ENCODE measurements around the gene RAD52.
A peak's percentile ranks its signal among the peaks of the same experiment; 100 is the strongest.

Gene RAD52

GRCh38 chr12:913919-914698 lies 35.4 kb downstream of the RAD52 start:
- peak; percentile 3 for DNase-seq (ENCODE audit: low read depth)

DNA sequence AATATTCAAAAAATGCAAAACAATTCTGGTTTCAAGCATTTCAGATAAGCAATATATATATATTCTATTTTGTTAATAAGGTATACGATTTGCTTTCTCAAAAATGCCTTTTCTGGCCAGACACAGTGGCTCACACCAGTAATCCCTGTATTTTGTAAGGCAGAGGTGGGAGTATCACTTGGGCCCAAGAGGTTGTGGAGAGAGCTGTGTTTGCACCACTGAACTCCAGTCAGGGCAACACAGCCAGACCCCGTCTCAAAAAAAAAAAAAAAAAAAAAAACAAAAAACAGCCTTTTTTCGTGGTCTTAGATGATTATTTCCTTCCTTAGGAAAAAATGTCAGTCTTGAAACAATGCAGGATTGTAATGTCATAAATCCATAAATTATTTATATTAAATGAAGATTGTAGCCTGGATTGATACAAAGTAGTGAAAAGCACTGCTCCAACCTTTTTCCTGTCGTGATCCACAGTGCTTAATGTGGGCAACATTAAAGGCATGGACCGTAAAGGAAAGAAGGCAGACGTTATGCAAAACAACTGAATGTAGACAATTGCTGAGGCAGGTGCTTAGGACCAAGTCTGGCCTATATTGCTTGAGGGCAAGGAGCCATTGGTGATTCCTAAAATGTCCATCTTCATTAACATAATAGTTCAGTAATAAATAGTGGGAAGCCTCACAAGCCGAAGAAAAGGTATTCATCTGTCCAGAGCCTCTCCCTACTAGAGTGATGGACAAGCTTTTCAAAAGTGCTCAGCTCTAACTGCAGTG lies 36.8 kb downstream of the RAD52 start:
- no peak for DNase-seq (ENCODE audit: low read depth)

- DNase-seq (ENCODE audit: low read depth), result no peak
Observed at GRCh38 chr12:911191-911826, 38.2 kb downstream of the RAD52 start.

DNA sequence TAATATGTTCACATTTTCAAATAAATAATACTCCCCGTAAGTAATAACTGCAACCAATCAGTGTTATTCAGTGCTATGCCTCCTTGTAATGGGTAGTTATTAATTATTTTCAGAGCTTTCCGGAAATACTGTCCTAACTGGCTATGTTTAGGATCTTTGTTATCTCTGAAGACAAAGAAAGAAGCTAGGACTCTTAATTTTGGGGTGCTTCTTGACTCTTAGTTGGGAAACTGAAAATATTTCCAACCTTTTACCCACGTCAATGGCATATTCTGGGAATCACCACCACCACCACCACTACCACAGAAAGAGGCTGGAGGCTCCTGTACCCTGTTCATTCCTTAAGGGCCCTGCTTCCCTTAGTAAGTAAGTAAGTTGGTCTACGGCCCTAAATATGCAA lies 39.1 kb downstream of the RAD52 start:
- DNase-seq (ENCODE audit: low read depth), result no peak

DNA sequence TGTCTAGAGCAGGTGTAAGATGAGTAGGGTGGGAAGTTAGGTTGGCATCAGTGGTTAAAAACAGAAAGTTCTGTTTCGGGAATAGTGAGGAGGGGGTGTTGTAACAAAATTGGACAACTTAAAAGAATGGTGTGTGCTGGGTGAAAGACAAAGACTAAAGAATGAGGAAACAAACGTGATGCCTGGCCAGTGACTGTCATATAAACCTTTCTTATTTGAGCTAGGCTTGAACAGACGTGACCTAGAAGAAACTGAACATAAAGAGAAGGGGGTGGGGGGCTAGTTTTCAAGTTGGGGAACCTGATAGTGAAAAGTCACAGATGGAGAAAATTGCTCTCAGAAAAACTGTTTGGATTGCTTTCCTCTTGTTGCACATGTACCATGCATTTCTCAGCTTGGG lies 39.6 kb downstream of the RAD52 start:
- DNase-seq (ENCODE audit: low read depth), result no peak

DNA sequence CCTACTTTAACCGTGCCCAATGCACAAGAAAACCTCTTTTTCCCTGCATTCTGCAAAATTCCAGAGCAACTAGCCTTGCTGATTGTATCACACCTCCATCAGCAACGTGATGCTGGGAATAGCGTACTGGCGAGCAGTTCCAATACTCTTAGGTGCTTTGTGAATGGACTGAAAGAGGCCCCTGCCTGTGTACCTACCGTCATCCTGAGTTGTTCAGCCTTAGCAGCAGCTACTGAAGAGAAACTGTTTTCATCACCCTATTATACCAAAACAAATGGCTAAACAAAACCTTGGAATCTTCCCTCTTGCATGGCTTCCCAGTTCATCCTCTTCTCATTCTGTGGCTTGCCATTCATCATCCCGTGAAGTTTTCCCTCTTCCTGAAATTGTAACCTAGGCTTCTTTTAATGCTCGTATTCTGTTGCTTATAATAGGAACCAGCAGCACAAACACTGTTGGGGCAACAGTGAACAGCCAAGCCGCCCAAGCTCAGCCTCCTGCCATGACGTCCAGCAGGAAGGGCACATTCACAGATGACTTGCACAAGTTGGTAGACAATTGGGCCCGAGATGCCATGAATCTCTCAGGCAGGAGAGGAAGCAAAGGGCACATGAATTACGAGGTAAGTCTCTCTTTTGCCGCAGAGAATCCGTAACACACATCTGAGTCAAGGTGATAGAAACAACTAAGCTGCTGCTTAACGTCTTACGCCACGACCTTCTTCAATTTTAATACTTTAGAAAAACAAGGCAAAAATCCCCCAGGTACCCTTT lies 41.9 kb downstream of the RAD52 start:
- DNase-seq (ENCODE audit: low read depth), result no peak

- no peak for DNase-seq (ENCODE audit: low read depth)
Observed at GRCh38 chr12:906062-906585, 43.4 kb downstream of the RAD52 start.

GRCh38 chr12:905261-906031 lies 44.0 kb downstream of the RAD52 start:
- no peak for DNase-seq (ENCODE audit: low read depth)

DNA sequence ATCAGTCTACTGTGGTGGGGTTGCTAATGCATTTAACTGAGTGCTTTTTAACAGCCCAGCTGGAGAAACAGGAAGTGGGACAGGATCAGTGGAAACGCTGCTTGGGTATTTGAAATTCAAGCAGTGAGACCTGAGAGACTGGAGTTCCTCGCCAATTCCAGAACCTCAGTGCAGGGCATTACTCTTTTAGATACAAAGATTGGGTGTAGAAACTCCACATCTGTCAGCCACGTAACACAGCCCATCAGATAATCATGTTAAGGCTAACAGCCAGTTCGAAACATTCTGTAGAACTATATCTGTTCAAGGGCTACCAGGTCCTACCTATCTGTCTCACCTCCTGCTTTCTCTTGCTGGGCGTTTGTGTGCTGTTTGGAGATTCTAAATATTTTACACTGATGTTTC lies 45.5 kb downstream of the RAD52 start:
- DNase-seq (ENCODE audit: low read depth), result no peak

DNA sequence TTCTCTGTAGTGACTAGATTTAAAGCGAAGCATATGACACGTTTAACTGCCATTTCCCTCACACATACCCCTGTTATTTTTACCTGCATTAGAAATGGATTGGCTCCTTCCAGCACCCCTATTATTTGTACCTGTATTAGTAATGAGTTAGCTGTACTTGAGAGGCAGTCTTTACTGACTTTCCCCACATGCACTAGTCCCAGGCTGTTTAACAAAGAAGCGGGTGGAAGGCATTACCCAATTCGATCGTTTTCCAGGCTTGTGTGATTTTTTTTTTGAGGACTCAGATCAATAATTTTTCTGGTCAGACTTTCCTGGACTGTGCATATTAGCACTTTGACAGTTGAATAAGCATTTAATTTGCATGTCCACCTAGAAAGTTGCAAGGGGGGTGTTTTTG lies 46.4 kb downstream of the RAD52 start:
- DNase-seq (ENCODE audit: low read depth), result no peak

DNA sequence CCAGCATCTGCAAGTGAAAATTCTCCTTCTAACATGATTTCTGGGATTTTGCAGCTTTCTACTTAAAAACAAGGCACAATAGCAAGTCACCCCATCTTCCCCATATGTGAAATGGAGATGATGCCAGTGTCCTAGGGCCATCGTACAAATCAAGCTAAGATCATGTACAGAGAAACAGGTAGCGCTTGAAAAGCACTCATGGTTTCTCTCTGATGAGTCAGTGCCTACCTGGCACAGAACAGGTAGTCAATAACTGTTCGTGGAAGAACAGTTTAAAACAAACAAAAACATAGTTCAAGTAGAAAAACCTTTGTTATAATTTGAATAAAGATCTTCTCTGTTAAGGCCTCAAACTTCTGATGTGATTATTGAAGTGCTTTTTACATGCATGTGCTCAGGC lies 46.9 kb downstream of the RAD52 start:
- no peak for DNase-seq (ENCODE audit: low read depth)

- no peak for DNase-seq (ENCODE audit: low read depth)
Observed at GRCh38 chr12:897386-897785, 52.1 kb downstream of the RAD52 start.

DNA sequence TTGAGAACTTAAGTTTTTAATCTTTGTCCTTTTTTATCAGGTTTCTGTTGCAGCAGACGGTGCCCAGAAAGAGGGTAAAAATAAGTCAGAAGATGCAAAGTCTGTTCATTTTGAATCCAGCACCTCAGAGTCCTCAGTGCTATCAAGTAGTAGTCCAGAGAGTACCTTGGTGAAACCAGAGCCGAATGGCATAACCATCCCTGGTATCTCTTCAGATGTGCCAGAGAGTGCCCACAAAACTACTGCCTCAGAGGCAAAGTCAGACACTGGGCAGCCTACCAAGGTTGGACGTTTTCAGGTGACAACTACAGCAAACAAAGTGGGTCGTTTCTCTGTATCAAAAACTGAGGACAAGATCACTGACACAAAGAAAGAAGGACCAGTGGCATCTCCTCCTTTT lies 53.5 kb downstream of the RAD52 start:
- no peak for DNase-seq (ENCODE audit: low read depth)

- DNase-seq (ENCODE audit: low read depth), result no peak
Observed at GRCh38 chr12:894226-894625, 55.3 kb downstream of the RAD52 start.

DNA sequence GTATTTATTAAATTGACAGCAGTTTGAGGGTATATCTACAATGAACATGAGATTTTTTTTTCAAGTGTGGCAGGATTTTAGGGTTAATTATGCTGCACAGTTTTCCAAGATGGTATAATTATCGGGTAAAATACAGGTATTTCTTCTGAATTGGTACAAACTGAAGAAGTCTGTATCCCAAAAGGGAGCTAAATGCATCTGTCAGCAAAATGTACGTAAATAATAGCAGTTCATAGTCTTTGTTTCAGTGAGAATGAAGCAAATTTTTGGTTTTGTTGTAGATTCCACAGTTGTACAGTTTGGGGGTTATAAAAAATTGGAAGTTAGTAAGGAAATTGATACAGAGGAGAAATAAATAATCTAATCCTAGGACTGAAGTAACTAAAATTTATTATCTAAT lies 63.3 kb downstream of the RAD52 start:
- no peak for DNase-seq (ENCODE audit: low read depth)

GRCh38 chr12:885701-886100 lies 63.8 kb downstream of the RAD52 start:
- DNase-seq (ENCODE audit: low read depth), result no peak

DNA sequence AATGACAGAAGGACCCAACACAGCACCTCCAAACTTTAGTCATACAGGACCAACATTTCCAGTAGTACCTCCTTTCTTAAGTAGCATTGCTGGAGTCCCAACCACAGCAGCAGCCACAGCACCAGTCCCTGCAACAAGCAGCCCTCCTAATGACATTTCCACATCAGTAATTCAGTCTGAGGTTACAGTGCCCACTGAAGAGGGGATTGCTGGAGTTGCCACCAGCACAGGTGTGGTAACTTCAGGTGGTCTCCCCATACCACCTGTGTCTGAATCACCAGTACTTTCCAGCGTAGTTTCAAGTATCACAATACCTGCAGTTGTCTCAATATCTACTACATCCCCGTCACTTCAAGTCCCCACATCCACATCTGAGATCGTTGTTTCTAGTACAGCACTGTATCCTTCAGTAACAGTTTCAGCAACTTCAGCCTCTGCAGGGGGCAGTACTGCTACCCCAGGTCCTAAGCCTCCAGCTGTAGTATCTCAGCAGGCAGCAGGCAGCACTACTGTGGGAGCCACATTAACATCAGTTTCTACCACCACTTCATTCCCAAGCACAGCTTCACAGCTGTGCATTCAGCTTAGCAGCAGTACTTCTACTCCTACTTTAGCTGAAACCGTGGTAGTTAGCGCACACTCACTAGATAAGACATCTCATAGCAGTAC lies 64.6 kb downstream of the RAD52 start:
- DNase-seq (ENCODE audit: low read depth), result no peak

DNA sequence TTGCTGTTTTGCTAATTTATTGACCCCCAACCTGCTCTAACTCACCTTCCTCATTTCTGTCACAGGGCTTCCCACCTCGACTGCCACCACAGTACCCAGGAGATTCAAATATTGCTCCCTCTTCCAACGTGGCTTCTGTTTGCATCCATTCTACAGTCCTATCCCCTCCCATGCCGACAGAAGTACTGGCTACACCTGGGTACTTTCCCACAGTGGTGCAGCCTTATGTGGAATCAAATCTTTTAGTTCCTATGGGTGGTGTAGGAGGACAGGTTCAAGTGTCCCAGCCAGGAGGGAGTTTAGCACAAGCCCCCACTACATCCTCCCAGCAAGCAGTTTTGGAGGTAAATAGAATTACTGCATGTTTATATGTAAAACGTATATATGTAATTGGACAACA lies 68.8 kb downstream of the RAD52 start:
- no peak for DNase-seq (ENCODE audit: low read depth)

DNA sequence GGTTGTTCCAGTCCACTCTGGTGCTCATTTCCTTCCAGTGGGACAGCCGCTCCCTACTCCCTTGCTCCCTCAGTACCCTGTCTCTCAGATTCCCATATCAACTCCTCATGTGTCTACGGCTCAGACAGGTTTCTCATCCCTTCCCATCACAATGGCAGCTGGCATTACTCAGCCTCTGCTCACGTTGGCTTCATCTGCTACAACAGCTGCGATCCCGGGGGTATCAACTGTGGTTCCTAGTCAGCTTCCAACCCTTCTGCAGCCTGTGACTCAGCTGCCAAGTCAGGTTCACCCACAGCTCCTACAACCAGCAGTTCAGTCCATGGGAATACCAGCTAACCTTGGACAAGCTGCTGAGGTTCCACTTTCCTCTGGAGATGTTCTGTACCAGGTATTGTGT lies 69.9 kb downstream of the RAD52 start:
- DNase-seq (ENCODE audit: low read depth), result peak; percentile 87

DNA sequence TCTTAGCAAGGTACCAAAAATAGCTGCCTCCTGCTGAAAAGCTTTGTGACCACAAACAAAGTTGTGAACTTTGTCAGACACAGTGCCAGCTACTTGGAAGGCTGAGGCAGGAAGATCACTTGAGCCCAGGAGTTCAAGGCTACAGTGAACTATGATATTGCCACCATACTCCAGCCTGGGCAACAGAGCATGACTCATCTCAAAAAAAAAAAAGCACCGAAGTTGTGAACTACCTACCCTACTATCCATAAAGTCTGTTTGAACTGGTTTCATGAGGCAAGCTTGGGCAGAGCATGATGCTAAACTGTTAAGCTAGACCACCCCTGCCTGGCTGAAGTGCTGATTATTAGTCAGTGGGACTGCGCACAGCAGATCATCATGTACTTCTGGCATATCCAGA lies 75.5 kb downstream of the RAD52 start:
- DNase-seq (ENCODE audit: low read depth), result peak; percentile 6

- no peak for DNase-seq (ENCODE audit: low read depth)
Observed at GRCh38 chr12:870378-870777, 79.1 kb downstream of the RAD52 start.
